Measurements from ENCODE around the gene CMPK2. TPM values are rescaled to one million over a fixed set of nuclear protein-coding genes. Genes with fewer than 3 reads are reported as not detected.

CMPK2 gene
- total RNA-seq, 1 donor from 2014 or later: 4.4 TPM

GRCh38 chr2:6879011-6879410 lies 13.3 kb upstream of the CMPK2 start:
- no peaks in the 10 kb centered on the region for H3K36me3 Mint-ChIP-seq
- H3K27me3 Mint-ChIP-seq: peaks cover 13% of the 10 kb centered on the region
- H3K4me3 Mint-ChIP-seq: no peak overlapping the region
- H3K27ac Mint-ChIP-seq: no peak overlapping the region
- no peak for DNase-seq (ENCODE audit: extremely low spot score, unreplicated experiment)
- H3K4me1 Mint-ChIP-seq (ENCODE audit: unreplicated experiment): peaks cover 4% of the 10 kb centered on the region
- TF ChIP-seq, protein P1, sequence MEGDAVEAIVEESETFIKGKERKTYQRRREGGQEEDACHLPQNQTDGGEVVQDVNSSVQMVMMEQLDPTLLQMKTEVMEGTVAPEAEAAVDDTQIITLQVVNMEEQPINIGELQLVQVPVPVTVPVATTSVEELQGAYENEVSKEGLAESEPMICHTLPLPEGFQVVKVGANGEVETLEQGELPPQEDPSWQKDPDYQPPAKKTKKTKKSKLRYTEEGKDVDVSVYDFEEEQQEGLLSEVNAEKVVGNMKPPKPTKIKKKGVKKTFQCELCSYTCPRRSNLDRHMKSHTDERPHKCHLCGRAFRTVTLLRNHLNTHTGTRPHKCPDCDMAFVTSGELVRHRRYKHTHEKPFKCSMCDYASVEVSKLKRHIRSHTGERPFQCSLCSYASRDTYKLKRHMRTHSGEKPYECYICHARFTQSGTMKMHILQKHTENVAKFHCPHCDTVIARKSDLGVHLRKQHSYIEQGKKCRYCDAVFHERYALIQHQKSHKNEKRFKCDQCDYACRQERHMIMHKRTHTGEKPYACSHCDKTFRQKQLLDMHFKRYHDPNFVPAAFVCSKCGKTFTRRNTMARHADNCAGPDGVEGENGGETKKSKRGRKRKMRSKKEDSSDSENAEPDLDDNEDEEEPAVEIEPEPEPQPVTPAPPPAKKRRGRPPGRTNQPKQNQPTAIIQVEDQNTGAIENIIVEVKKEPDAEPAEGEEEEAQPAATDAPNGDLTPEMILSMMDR (conservative IDR thresholded peaks at IDR 0.05): no peak
- H3K9me3 Mint-ChIP-seq: peaks cover 5% of the 10 kb centered on the region

DNA sequence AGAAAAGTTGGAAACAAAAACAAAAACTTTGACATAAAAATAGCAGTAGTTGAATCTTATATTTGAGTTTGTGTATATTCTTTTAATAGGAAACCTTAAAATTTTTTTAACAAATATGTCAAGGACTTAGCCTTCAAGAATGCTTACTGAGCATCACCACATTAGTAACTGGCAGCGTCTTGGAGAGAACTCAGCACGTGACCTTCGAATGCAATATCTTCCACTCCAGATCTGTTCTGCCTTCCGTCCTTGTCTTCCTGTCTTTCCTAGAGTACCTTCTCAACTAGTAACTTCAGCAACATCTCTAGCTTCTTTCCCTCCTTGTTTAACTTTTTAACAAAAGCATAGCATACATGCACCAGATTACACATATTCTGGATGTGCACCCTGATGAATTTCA lies 12.8 kb upstream of the CMPK2 start:
- TF ChIP-seq, protein P1 (conservative IDR thresholded peaks at IDR 0.05): no peak
- Mint-ChIP-seq H3K9me3 (peaks cover 5% of the 10 kb centered on the region), H3K4me3 (no peak overlapping the region), H3K27me3 (peaks cover 9% of the 10 kb centered on the region), H3K4me1 (ENCODE audit: unreplicated experiment) (no peaks in the 10 kb centered on the region), H3K36me3 (no peaks in the 10 kb centered on the region), H3K27ac (no peak overlapping the region)
- no peak for DNase-seq (ENCODE audit: extremely low spot score, unreplicated experiment)

GRCh38 chr2:6877402-6878304 lies 11.9 kb upstream of the CMPK2 start, which contains the start of gene RSAD2:
TSS of gene RSAD2 (plus strand) at chr2:6877777. CDS start at chr2:6877801, 24 bp downstream.
- no peaks in the 10 kb centered on the region for H3K36me3 Mint-ChIP-seq
- H3K27me3 Mint-ChIP-seq: peaks cover 13% of the 10 kb centered on the region
- H3K9me3 Mint-ChIP-seq: peaks cover 5% of the 10 kb centered on the region
- DNase-seq (ENCODE audit: extremely low spot score, unreplicated experiment): no peak
- TF ChIP-seq, protein P1 (conservative IDR thresholded peaks at IDR 0.05): no peak
- H3K27ac Mint-ChIP-seq: peak within 1 kb of the TSS; percentile 72
- no peaks in the 10 kb centered on the region for H3K4me1 Mint-ChIP-seq (ENCODE audit: unreplicated experiment)
- peak within 1 kb of the TSS; percentile 44 for H3K4me3 Mint-ChIP-seq

DNA sequence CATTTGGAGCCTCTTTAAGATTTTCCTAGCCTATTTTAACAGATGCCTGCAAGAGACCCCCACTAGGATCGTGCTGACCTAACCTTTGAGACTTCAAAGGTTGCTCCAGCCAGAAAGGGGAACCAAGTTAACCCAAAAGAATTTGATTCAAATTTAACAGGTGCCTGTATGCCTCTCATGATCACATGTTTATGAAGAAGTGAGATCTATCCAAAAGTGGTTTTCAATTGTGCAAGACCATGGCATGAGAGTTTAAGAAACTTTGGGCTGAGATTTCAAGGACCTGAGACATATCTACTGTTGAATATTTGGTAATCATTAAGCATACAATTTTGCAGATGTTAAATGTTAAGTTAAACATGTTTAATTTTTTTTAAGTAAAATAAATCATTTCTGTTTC lies 10.6 kb upstream of the CMPK2 start:
- TF ChIP-seq, protein P1 (conservative IDR thresholded peaks at IDR 0.05): no peak
- H3K4me1 Mint-ChIP-seq (ENCODE audit: unreplicated experiment): no peaks in the 10 kb centered on the region
- peaks cover 5% of the 10 kb centered on the region for H3K9me3 Mint-ChIP-seq
- no peak overlapping the region for H3K27ac Mint-ChIP-seq
- H3K4me3 Mint-ChIP-seq: no peak overlapping the region
- H3K36me3 Mint-ChIP-seq: no peaks in the 10 kb centered on the region
- H3K27me3 Mint-ChIP-seq: peaks cover 15% of the 10 kb centered on the region
- DNase-seq (ENCODE audit: extremely low spot score, unreplicated experiment): no peak

- no peak overlapping the region for H3K4me3 Mint-ChIP-seq
- H3K9me3 Mint-ChIP-seq: peaks cover 5% of the 10 kb centered on the region
- TF ChIP-seq, protein P1 (conservative IDR thresholded peaks at IDR 0.05): no peak
- DNase-seq (ENCODE audit: extremely low spot score, unreplicated experiment): no peak
- H3K27ac Mint-ChIP-seq: no peak overlapping the region
- peaks cover 18% of the 10 kb centered on the region for H3K27me3 Mint-ChIP-seq
- no peaks in the 10 kb centered on the region for H3K36me3 Mint-ChIP-seq
- H3K4me1 Mint-ChIP-seq (ENCODE audit: unreplicated experiment): no peaks in the 10 kb centered on the region
Observed at GRCh38 chr2:6874032-6874431, 8.3 kb upstream of the CMPK2 start.
